Upper lobe of left lung (tissue), 6 donors: ENCODE results near the gene CEP55. TPM values are rescaled to one million over a fixed set of nuclear protein-coding genes. Genes with fewer than 3 reads are reported as not detected.
"Not testable (repeated sequence)": the region's sequence is repeated elsewhere in the genome, so short reads cannot be mapped to it uniquely, and the experiment has no call there.

Experiments
- ATAC-seq, 2 donors: fragments of 200-7000 bp; cut with Tn5 transposase; one replicate each; pipeline ENCODE4 v1.9.1; 2022; ENCODE audit warnings: mild to moderate bottlenecking in 2 of 2, moderate library complexity in 2 of 2; ENCODE audit not compliant: low FRiP score in 2 of 2
- DNase-seq, 2 donors: peaks; one replicate each; pipeline ENCODE4 v3.0.0-alpha.2; 2019 to 2020
- H3K27ac ChIP-seq, 4 donors: fragments of 200-600 bp; sonication (generic); one replicate each; pipeline ENCODE4 v1.5.1; 2016 to 2019
- H3K27me3 ChIP-seq, 4 donors: fragments of 200-600 bp; sonication (generic); one replicate each; pipeline ENCODE4 v1.5.1; 2017 to 2019
- H3K36me3 ChIP-seq, 4 donors: fragments of 200-600 bp; sonication (generic); one replicate each; pipeline ENCODE4 v1.5.1; 2016 to 2019
- H3K4me1 ChIP-seq, 4 donors: fragments of 200-600 bp; sonication (generic); one replicate each; pipeline ENCODE4 v1.5.1; 2018 to 2019
- H3K4me3 ChIP-seq, 4 donors: fragments of 200-600 bp; sonication (generic); one replicate each; pipeline ENCODE4 v1.5.1; 2017 to 2019; ENCODE audit warnings: mild to moderate bottlenecking in 2 of 4, moderate library complexity in 1 of 4
- H3K9me3 ChIP-seq, 4 donors: fragments of 200-600 bp; sonication (generic); one replicate each; pipeline ENCODE4 v1.5.1; 2018 to 2019
- CTCF ChIP-seq, 6 experiments: fragments of 450-650 bp in 4 of 6; fragments of 200-600 bp in 2 of 6; sonication (generic) in 2 of 6; IDR thresholded peaks; one replicate each; pipeline ENCODE4 v1.5.1; 2016 to 2019; ENCODE audit warnings: antibody characterized with exemption in 6 of 6
- EP300 ChIP-seq, 4 donors: sonication (generic); formaldehyde crosslinking; IDR thresholded peaks; one replicate each; pipeline ENCODE4 v1.5.1; 2017; ENCODE audit warnings: antibody characterized with exemption in 4 of 4, control low read depth in 2 of 4
- POLR2A ChIP-seq, 4 donors: fragments of 450-650 bp; IDR thresholded peaks; one replicate each; pipeline ENCODE4 v1.5.1; 2016 to 2017; ENCODE audit warnings: antibody characterized with exemption in 4 of 4, mild to moderate bottlenecking in 2 of 4
- POLR2AphosphoS5 ChIP-seq, 2 donors: sonication (generic); formaldehyde crosslinking; IDR thresholded peaks; one replicate each; pipeline ENCODE4 v1.5.1; 2017; ENCODE audit warnings: antibody characterized with exemption in 2 of 2
- WGBS, 2 donors: methylation state at CpG; one replicate each; pipeline ENCODE4 v1.1.5; 2017 to 2018; 5-methylcytosine and 5-hydroxymethylcytosine counted together
- total RNA-seq, 6 donors: library from RNA; depleted of rRNA in 4 of 6; stranded (reverse); fragments of >200 nt in 4 of 6; gene quantifications; one replicate each; pipeline versions ENCODE4 v1.1.0 to v1.2.1, GENCODE V29; 2016 to 2021
- donor health status: DM: no; HTN: no; CAD: no; lungs with moderate emphysema.
- donor health status: DM: no; HTN: yes; CAD: no; lungs with severe emphysema.

The CEP55 gene
- total RNA-seq, 6 donors from 2014 or later, result 1.3 to 3.3 (median 2.3) TPM; not detected in 1

- Histone ChIP-seq H3K4me3 (no peak overlapping the region), H3K27ac (peak overlapping the region; percentile 81 to 93 (median 86)), H3K9me3 (no peaks in the 10 kb centered on the region), H3K36me3 (peaks cover 0 to 2% (median 0%) of the 10 kb centered on the region in 4 donors), H3K27me3 (no peaks in the 10 kb centered on the region), H3K4me1 (peaks cover 61 to 80% (median 74%) of the 10 kb centered on the region in 4 donors)
- WGBS, 2 donors, result 40% methylated on average over 8 of the region's 8 CpGs; no CpG with 5 or more reads in 1 of the 2 donors
- peak; percentile 65 to 84 for ATAC-seq
- peak in 1 of 4 donors; percentile 35 for TF ChIP-seq POLR2A (IDR thresholded peaks at IDR 0.05)
- TF ChIP-seq POLR2AphosphoS5 (IDR thresholded peaks at IDR 0.05), result peak; percentile 26 to 64
- no peak for TF ChIP-seq CTCF (IDR thresholded peaks at IDR 0.05)
- TF ChIP-seq EP300 (IDR thresholded peaks at IDR 0.05), result peak in 1 of 4 donors; percentile 54
- DNase-seq, result peak; percentile 43 to 94
Observed at GRCh38 chr10:93465806-93466675, 30.4 kb upstream of the CEP55 start.

- not testable (repeated sequence) for H3K4me3 ChIP-seq, ATAC-seq, DNase-seq, H3K36me3 ChIP-seq, H3K27me3 ChIP-seq, H3K9me3 ChIP-seq
- WGBS, 2 donors, result 88 to 97% methylated on average over 4 of the region's 4 CpGs
- Histone ChIP-seq H3K27ac (peak overlapping the region; percentile 45 to 73 (median 60)), H3K4me1 (peaks cover 56 to 73% (median 69%) of the 10 kb centered on the region in 4 donors)
Observed at GRCh38 chr10:93467635-93468034, 28.8 kb upstream of the CEP55 start.

- peaks cover 49 to 73% (median 64%) of the 10 kb centered on the region in 4 donors for H3K4me1 ChIP-seq
- 87 to 91% methylated on average over 10 of the region's 10 CpGs for WGBS, 2 donors
- H3K36me3 ChIP-seq, result peaks cover 0 to 2% (median 0%) of the 10 kb centered on the region in 4 donors
- no peaks in the 10 kb centered on the region for H3K9me3 ChIP-seq
- H3K27ac ChIP-seq, result peak overlapping the region; percentile 45 to 73 (median 60)
- no peak for DNase-seq
- H3K4me3 ChIP-seq, result no peak overlapping the region
- no peaks in the 10 kb centered on the region for H3K27me3 ChIP-seq
- ATAC-seq, result peak in 1 of 2 donors; percentile 52
- no peak for TF ChIP-seq CTCF (IDR thresholded peaks at IDR 0.05)
Observed at GRCh38 chr10:93468461-93469213, 27.8 kb upstream of the CEP55 start.

- DNase-seq (no peak), ATAC-seq (no peak)
- no peak overlapping the region for H3K4me3 ChIP-seq
- WGBS, 2 donors, result 94 to 100% methylated on average over 3 of the region's 3 CpGs
- H3K27me3 ChIP-seq, result no peaks in the 10 kb centered on the region
- H3K4me1 ChIP-seq, result peaks cover 41 to 72% (median 63%) of the 10 kb centered on the region in 4 donors
- peak overlapping the region; percentile 58 to 73 (median 61) for H3K27ac ChIP-seq
- TF ChIP-seq EP300 (IDR thresholded peaks at IDR 0.05) (no peak), CTCF (IDR thresholded peaks at IDR 0.05) (no peak), POLR2A (IDR thresholded peaks at IDR 0.05) (no peak), POLR2AphosphoS5 (IDR thresholded peaks at IDR 0.05) (no peak)
- H3K9me3 ChIP-seq, result no peaks in the 10 kb centered on the region
- peaks cover 0 to 2% (median 0%) of the 10 kb centered on the region in 4 donors for H3K36me3 ChIP-seq
Observed at GRCh38 chr10:93469454-93469853, 27.0 kb upstream of the CEP55 start.

GRCh38 chr10:93471110-93471651, 25.2 kb upstream of the CEP55 start:
- Histone ChIP-seq H3K4me3 (no peak overlapping the region), H3K9me3 (no peaks in the 10 kb centered on the region), H3K27me3 (no peaks in the 10 kb centered on the region), H3K4me1 (peaks cover 29 to 66% (median 52%) of the 10 kb centered on the region in 4 donors), H3K27ac (peak overlapping the region; percentile 49 to 75 (median 67)), H3K36me3 (peaks cover 0 to 2% (median 0%) of the 10 kb centered on the region in 4 donors)
- DNase-seq (no peak), ATAC-seq (peak; percentile 24 to 65)
- TF ChIP-seq CTCF (IDR thresholded peaks at IDR 0.05), result no peak
- TF ChIP-seq EP300 (IDR thresholded peaks at IDR 0.05), result peak in 1 of 4 donors; percentile 22
- no peak for TF ChIP-seq POLR2A (IDR thresholded peaks at IDR 0.05)
- TF ChIP-seq POLR2AphosphoS5 (IDR thresholded peaks at IDR 0.05), result peak in 1 of 2 donors; percentile 49
- 74 to 94% methylated on average over 5 of the region's 5 CpGs for WGBS, 2 donors
